DMS 273 treated with DMSO at 0.1 percent for 48 hours (cell line): Measurements from ENCODE around the gene RBFOX1.

Experiments
- DNase-seq: peaks from one replicate; lab custom pipeline; 2025; lab: John Stamatoyannopoulos, UW

Gene RBFOX1

GRCh38 chr16:7334801-7335560, 2.3 kb downstream of the RBFOX1 start:
- DNase-seq, result no peak

- DNase-seq, result no peak
These were observed 3.5 kb downstream of the RBFOX1 start for GRCh38 chr16:7335991-7336634.

DNA sequence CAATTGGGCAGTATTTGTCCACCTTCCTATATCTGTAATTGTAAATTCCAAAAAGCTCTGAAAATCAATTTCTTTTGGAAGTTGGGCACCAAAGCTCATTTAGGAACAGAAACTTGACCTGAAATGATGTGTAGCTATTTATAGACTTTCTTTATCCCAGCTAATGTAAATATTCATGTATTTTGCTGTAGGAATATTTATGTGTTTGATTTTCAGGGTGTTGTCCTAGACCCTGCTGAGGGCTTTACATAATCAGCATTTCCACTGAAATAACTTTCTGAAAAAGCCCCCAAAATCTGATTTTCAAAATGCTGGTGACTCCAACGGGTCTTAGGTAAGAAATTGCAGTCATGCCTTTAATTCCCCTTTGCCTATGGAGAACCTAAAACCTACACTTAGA, 4.1 kb downstream of the RBFOX1 start:
- no peak for DNase-seq

DNA sequence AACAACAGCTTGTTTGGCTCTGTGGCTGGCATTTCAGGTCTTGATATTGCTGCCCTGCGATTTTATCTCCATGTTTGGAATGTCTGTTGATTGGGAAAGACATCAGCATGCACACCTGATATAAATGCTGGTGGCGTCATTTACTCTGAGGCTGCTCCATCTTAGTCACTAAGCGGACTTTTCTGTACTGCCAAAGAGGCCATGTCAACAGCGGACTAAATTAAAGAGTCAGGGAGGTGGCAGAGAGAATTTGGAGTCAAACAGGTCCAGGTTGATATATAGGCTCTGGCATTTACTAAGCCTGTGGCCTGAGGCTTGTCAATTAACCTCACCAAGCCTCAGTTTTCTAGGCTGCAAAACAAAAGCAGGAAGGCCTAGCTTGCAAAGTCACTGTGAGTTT, 6.2 kb downstream of the RBFOX1 start:
- DNase-seq, result no peak

- DNase-seq, result no peak
These were observed 7.1 kb downstream of the RBFOX1 start for GRCh38 chr16:7339700-7340099.

DNA sequence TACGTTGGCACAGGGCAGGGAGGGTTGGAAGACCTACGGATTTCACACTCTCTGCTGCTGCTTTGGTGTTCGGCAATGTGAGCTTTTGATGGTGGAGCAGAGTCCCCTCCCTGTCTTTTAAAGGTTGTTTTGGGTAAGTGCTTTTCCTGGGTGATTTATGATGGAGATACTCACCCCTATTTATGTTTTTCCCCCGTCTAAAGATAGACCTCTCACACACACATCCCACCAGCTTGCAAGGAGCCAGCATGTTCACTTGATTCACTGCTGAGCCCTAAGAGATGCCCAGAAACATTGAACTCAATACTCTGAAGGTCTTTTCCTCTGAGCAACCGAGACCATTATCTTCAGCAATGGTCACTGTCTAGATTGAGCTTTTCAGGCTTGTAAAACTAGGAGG, 8.3 kb downstream of the RBFOX1 start:
- no peak for DNase-seq

- no peak for DNase-seq
These were observed 10.0 kb downstream of the RBFOX1 start for GRCh38 chr16:7342598-7342997.

GRCh38 chr16:7343243-7343642, 10.6 kb downstream of the RBFOX1 start:
- no peak for DNase-seq

GRCh38 chr16:7344830-7345780, 12.5 kb downstream of the RBFOX1 start:
- no peak for DNase-seq

GRCh38 chr16:7350806-7351205, 18.2 kb downstream of the RBFOX1 start:
- DNase-seq, result no peak

GRCh38 chr16:7351610-7352510, 19.2 kb downstream of the RBFOX1 start:
- DNase-seq, result no peak

- DNase-seq, result no peak
These were observed 23.1 kb downstream of the RBFOX1 start for GRCh38 chr16:7355758-7356157.

GRCh38 chr16:7361416-7362129, 28.9 kb downstream of the RBFOX1 start:
- DNase-seq, result no peak

DNA sequence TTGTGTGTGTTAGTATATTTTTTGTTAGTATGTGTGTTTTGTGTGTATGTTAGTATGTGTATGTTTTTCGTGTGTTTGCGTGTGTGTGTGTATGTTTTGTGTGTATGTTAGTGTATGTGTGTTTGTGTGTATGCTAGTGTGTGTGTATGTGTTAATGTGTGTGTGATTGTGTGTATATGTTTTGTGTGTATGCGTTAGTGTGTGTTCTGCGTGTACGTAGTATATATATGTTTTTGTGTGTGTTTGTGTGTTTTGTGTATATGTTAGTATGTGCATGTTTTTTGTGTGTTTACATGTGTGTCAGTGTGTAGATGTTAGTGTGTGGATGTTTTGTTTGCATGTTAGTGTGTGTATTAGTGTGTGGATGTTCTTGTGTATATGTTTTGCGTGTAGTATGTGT, 29.6 kb downstream of the RBFOX1 start:
- DNase-seq, result no peak

GRCh38 chr16:7363422-7364417, 31.1 kb downstream of the RBFOX1 start:
- DNase-seq, result no peak

DNA sequence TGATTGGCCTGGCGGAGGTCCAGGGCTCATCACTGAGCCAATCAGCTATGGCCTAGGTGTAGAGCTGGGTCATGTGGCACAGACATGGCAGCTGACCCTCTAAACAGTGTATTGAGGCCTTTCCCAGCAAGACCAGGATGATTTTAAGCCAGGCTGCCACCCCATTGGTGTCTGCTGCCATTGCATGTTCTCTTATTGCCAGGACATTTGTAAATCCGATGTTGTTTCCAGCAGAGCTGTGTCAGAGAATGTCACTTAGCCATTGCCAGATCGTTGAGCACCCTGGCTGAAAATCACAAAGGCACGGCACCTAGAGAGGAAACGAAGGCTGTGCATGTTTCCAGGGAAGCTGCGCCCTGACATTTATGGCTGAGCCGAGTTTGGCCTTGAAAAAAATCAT, 33.4 kb downstream of the RBFOX1 start:
- DNase-seq, result no peak

GRCh38 chr16:7366993-7367880, 34.6 kb downstream of the RBFOX1 start:
- DNase-seq, result no peak

- DNase-seq, result no peak
These were observed 36.6 kb downstream of the RBFOX1 start for GRCh38 chr16:7369204-7369603.

DNA sequence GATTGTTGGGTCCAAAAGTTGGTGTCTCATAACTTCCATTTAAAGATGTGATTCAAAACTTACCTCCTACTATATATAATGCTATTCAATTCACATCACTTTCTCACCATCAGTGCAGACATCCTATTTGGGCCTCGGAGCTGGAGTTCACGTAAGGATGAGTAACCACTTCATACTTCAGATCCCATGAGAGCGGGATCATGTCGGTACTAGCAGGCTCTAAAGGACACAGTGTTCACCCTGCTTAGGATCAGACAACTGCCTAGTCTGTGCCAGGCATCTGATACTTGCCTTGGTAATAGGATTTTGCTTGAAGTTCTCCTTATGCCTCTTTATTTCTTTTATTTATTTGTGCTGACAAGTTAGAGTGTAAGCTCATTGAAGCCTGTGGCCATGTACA, 39.5 kb downstream of the RBFOX1 start:
- DNase-seq, result no peak
